HG03139 (cell line): ENCODE measurements around the gene TENM4.

Experiments
- ATAC-seq: cut with Tn5 transposase; IDR thresholded peaks from one replicate; pipeline ENCODE4 v1.9.1; 2021; ENCODE audit not compliant: unreplicated experiment

TENM4 gene

GRCh38 chr11:78732246-78732645, 708.6 kb downstream of the TENM4 start:
- ATAC-seq: no peak

- no peak for ATAC-seq
Measured at GRCh38 chr11:78731027-78731426, 709.8 kb downstream of the TENM4 start.

GRCh38 chr11:78730267-78730824, 710.5 kb downstream of the TENM4 start:
- ATAC-seq: no peak

GRCh38 chr11:78727816-78728215, 713.0 kb downstream of the TENM4 start:
- no peak for ATAC-seq

GRCh38 chr11:78725200-78725599, 715.6 kb downstream of the TENM4 start:
- ATAC-seq: no peak

- ATAC-seq: no peak
Measured at GRCh38 chr11:78722786-78723185, 718.0 kb downstream of the TENM4 start.

GRCh38 chr11:78720281-78720989, 720.4 kb downstream of the TENM4 start:
- no peak for ATAC-seq

- no peak for ATAC-seq
Measured at GRCh38 chr11:78717041-78717440, 723.8 kb downstream of the TENM4 start.

- ATAC-seq: no peak
Measured at GRCh38 chr11:78715639-78716311, 725.1 kb downstream of the TENM4 start.

GRCh38 chr11:78714539-78714938, 726.3 kb downstream of the TENM4 start:
- ATAC-seq: no peak

GRCh38 chr11:78711735-78712134, 729.1 kb downstream of the TENM4 start:
- ATAC-seq: no peak

- no peak for ATAC-seq
Measured at GRCh38 chr11:78710417-78710816, 730.4 kb downstream of the TENM4 start.

GRCh38 chr11:78708388-78708787, 732.4 kb downstream of the TENM4 start:
- ATAC-seq: no peak

GRCh38 chr11:78706551-78706950, 734.3 kb downstream of the TENM4 start:
- no peak for ATAC-seq

- no peak for ATAC-seq
Measured at GRCh38 chr11:78704811-78705210, 736.0 kb downstream of the TENM4 start.

GRCh38 chr11:78699609-78700135, 741.2 kb downstream of the TENM4 start:
- ATAC-seq: no peak

- no peak for ATAC-seq
Measured at GRCh38 chr11:78698612-78699011, 742.2 kb downstream of the TENM4 start.

- ATAC-seq: no peak
Measured at GRCh38 chr11:78696177-78696576, 744.7 kb downstream of the TENM4 start.

GRCh38 chr11:78694152-78694551, 746.7 kb downstream of the TENM4 start:
- ATAC-seq: no peak

GRCh38 chr11:78691215-78691614, 749.6 kb downstream of the TENM4 start:
- ATAC-seq: no peak

GRCh38 chr11:78690352-78690987, 750.4 kb downstream of the TENM4 start:
- ATAC-seq: no peak
